Measurements from ENCODE around the gene WDR11. TPM values are rescaled to one million over a fixed set of nuclear protein-coding genes. Genes with fewer than 3 reads are reported as not detected.

Gene WDR11
- total RNA-seq, 1 experiment from 2014 or later = 48.7 TPM

- H3K4me1 ChIP-seq (ENCODE audit: insufficient read depth, low read length) = no peaks in the 10 kb centered on the region
- H4K8ac ChIP-seq (replicated peaks; ENCODE audit: insufficient read length, low read depth, low read length) = no peak overlapping the region
- H3K9ac ChIP-seq (ENCODE audit: extremely low read depth, insufficient read length, low read length) = no peak overlapping the region
- no peak for TF ChIP-seq CTCF (conservative IDR thresholded peaks at IDR 0.05)
- no peak overlapping the region for H2BK12ac ChIP-seq (ENCODE audit: insufficient read length, low read depth, low read length)
- no peak overlapping the region for H3K27ac Mint-ChIP-seq
- no peaks in the 10 kb centered on the region for H3K79me1 ChIP-seq (ENCODE audit: insufficient read depth, low read depth, low read length, poor library complexity, severe bottlenecking)
- H3K27ac ChIP-seq (ENCODE audit: insufficient read length, low read depth, low read length) = no peak overlapping the region
- no peaks in the 10 kb centered on the region for H3K27me3 ChIP-seq (ENCODE audit: insufficient read depth, low read length)
- H3K56ac ChIP-seq (ENCODE audit: insufficient read length, low read depth, low read length) = no peak overlapping the region
- no peak overlapping the region for H3K14ac ChIP-seq (ENCODE audit: insufficient read depth, low read length)
- no peak overlapping the region for H4K5ac ChIP-seq (ENCODE audit: insufficient read length, low read depth, low read length)
- H4K20me1 ChIP-seq (ENCODE audit: control insufficient read depth, insufficient read depth, insufficient read length) = no peaks in the 10 kb centered on the region
- H3K36me3 Mint-ChIP-seq (ENCODE audit: insufficient read depth in 1 of 3, low read depth in 3 of 3) = peaks cover 6 to 47% (median 39%) of the 10 kb centered on the region in 3 experiments; a peak in 6 of 7 replicates
- H3K18ac ChIP-seq (ENCODE audit: insufficient read length, low read depth, low read length) = no peak overlapping the region
- no peak overlapping the region for H3T11ph ChIP-seq (ENCODE audit: low read length)
- H3K9me3 ChIP-seq (ENCODE audit: control insufficient read depth, low read depth, low read length) = no peaks in the 10 kb centered on the region
- H4K91ac ChIP-seq (ENCODE audit: insufficient read length, low read depth, low read length) = no peak overlapping the region
- H3K4me1 Mint-ChIP-seq = no peaks in the 10 kb centered on the region
- no peaks in the 10 kb centered on the region for H3K79me2 ChIP-seq (ENCODE audit: insufficient read depth, low read length)
- H3K4me3 Mint-ChIP-seq = no peak overlapping the region
- WGBS (ENCODE audit: extremely low coverage, insufficient read length, low lambda C conversion rate) = no CpG with 5 or more reads among the region's 3 CpGs
- H2AFZ ChIP-seq (ENCODE audit: low read length) = no peak overlapping the region
- no peak overlapping the region for H3K23ac ChIP-seq (ENCODE audit: insufficient read length, low read depth, low read length)
- no peak overlapping the region for H2BK20ac ChIP-seq (ENCODE audit: low read depth, low read length, poor library complexity, severe bottlenecking)
- H2BK5ac ChIP-seq (ENCODE audit: insufficient read length, low read length) = no peak overlapping the region
- no peak overlapping the region for H2BK15ac ChIP-seq (ENCODE audit: low read depth, low read length)
- DNase-seq = no peak
- H3K4ac ChIP-seq (ENCODE audit: low read depth, low read length) = no peak overlapping the region
- no peak overlapping the region for H2AK5ac ChIP-seq (ENCODE audit: insufficient read length, low read length)
- H3K27me3 Mint-ChIP-seq (ENCODE audit: low read depth) = no peaks in the 10 kb centered on the region
- no peak overlapping the region for H3K4me2 ChIP-seq (ENCODE audit: insufficient read depth, insufficient read length, low read length)
- no peak overlapping the region for H2BK120ac ChIP-seq (ENCODE audit: low read depth, low read length, poor library complexity, severe bottlenecking)
- no peaks in the 10 kb centered on the region for H3K9me3 Mint-ChIP-seq
- H3K23me2 ChIP-seq (ENCODE audit: insufficient read length, low read depth, low read length, poor library complexity, severe bottlenecking) = no peaks in the 10 kb centered on the region
Measured at GRCh38 chr10:120887482-120887881, 36.3 kb downstream of the WDR11 start.
